Chondrocyte (in vitro differentiated cells): ENCODE data around the gene ADAM15. TPM values are rescaled to one million over a fixed set of nuclear protein-coding genes. Genes with fewer than 3 reads are reported as not detected.

Experiments used
- DNase-seq: peaks from one replicate; pipeline ENCODE4 v3.0.0; 2021; ENCODE audit warnings: mixed read lengths, low spot score
- H3K27ac Mint-ChIP-seq: one replicate; pipeline ENCODE4 v1.8.0; 2021; ENCODE audit warnings: mild to moderate bottlenecking, moderate library complexity, mixed read lengths; ENCODE audit not compliant: unreplicated experiment
- H3K27me3 Mint-ChIP-seq: 2 replicates; pipeline ENCODE4 v1.8.0; 2021; ENCODE audit warnings: low read depth, mixed read lengths
- H3K36me3 Mint-ChIP-seq: 2 replicates; pipeline ENCODE4 v1.8.0; 2021; ENCODE audit warnings: low read depth, mixed read lengths
- H3K4me1 Mint-ChIP-seq: 2 replicates; pipeline ENCODE4 v1.8.0; 2021; ENCODE audit warnings: low read depth, mild to moderate bottlenecking, mixed read lengths
- H3K4me3 Mint-ChIP-seq: one replicate; pipeline ENCODE4 v1.8.0; 2021; ENCODE audit warnings: mild to moderate bottlenecking, moderate library complexity, mixed read lengths; ENCODE audit not compliant: unreplicated experiment
- H3K9me3 Mint-ChIP-seq: 2 replicates; pipeline ENCODE4 v1.8.0; 2021; ENCODE audit warnings: low read depth, mixed read lengths
- CTCF ChIP-seq: fragments of 200-600 bp; sonication (generic); IDR thresholded peaks from 2 replicates; pipeline ENCODE4 v1.5.0; 2021; ENCODE audit warnings: antibody characterized with exemption, mild to moderate bottlenecking, moderate library complexity
- total RNA-seq: library from RNA; stranded (reverse); gene quantifications from 3 replicates; pipeline ENCODE4 v1.2.1, GENCODE V29; 2021

The ADAM15 gene
- total RNA-seq, 1 donor from 2014 or later, result 73.7 TPM

GRCh38 chr1:155104605-155105534, 53.8 kb downstream of the ADAM15 start:
- peaks cover 6% of the 10 kb centered on the region for H3K27me3 Mint-ChIP-seq
- H3K4me1 Mint-ChIP-seq, result peaks cover 3% of the 10 kb centered on the region
- no peak for DNase-seq
- H3K36me3 Mint-ChIP-seq, result no peaks in the 10 kb centered on the region
- no peak overlapping the region for H3K4me3 Mint-ChIP-seq
- H3K9me3 Mint-ChIP-seq, result no peaks in the 10 kb centered on the region
- H3K27ac Mint-ChIP-seq, result no peak overlapping the region
- no peak for TF ChIP-seq CTCF

- no peak for TF ChIP-seq CTCF
- H3K27me3 Mint-ChIP-seq, result peaks cover 6% of the 10 kb centered on the region
- DNase-seq, result no peak
Observed at GRCh38 chr1:155105604-155106011, 54.5 kb downstream of the ADAM15 start.

GRCh38 chr1:155106862-155107261, 55.7 kb downstream of the ADAM15 start:
- Mint-ChIP-seq H3K27ac (no peak overlapping the region), H3K4me3 (no peak overlapping the region), H3K27me3 (peaks cover 6% of the 10 kb centered on the region), H3K9me3 (no peaks in the 10 kb centered on the region), H3K4me1 (peaks cover 3% of the 10 kb centered on the region), H3K36me3 (no peaks in the 10 kb centered on the region)
- TF ChIP-seq CTCF, result no peak
- DNase-seq, result no peak

More at GRCh38 chr1:155105604-155106011, 54.5 kb downstream of the ADAM15 start:
- Mint-ChIP-seq H3K27ac (no peak overlapping the region), H3K4me3 (no peak overlapping the region), H3K9me3 (no peaks in the 10 kb centered on the region), H3K36me3 (no peaks in the 10 kb centered on the region), H3K4me1 (peaks cover 3% of the 10 kb centered on the region)

GRCh38 chr1:155107309-155108264, 56.5 kb downstream of the ADAM15 start:
- no peaks in the 10 kb centered on the region for H3K9me3 Mint-ChIP-seq
- H3K27me3 Mint-ChIP-seq, result peaks cover 6% of the 10 kb centered on the region
- H3K27ac Mint-ChIP-seq, result no peak overlapping the region
- no peak for DNase-seq
- no peaks in the 10 kb centered on the region for H3K36me3 Mint-ChIP-seq
- no peak overlapping the region for H3K4me3 Mint-ChIP-seq
- peaks cover 3% of the 10 kb centered on the region for H3K4me1 Mint-ChIP-seq
- TF ChIP-seq CTCF, result no peak

GRCh38 chr1:155108296-155108695, 57.2 kb downstream of the ADAM15 start:
- TF ChIP-seq CTCF, result no peak
- Mint-ChIP-seq H3K4me3 (no peak overlapping the region), H3K27me3 (peaks cover 6% of the 10 kb centered on the region), H3K36me3 (no peaks in the 10 kb centered on the region), H3K27ac (no peak overlapping the region), H3K9me3 (no peaks in the 10 kb centered on the region), H3K4me1 (peaks cover 3% of the 10 kb centered on the region)
- DNase-seq, result no peak
